IPS DF 4.7 (cell line): Measurements from ENCODE around the gene ZPLD1.

Source experiments
- DNase-seq: peaks from one replicate; pipeline ENCODE4 v3.0.0-alpha.2; 2013; ENCODE audit warnings: low spot score; ENCODE audit errors: extremely low read depth

Gene ZPLD1

DNA sequence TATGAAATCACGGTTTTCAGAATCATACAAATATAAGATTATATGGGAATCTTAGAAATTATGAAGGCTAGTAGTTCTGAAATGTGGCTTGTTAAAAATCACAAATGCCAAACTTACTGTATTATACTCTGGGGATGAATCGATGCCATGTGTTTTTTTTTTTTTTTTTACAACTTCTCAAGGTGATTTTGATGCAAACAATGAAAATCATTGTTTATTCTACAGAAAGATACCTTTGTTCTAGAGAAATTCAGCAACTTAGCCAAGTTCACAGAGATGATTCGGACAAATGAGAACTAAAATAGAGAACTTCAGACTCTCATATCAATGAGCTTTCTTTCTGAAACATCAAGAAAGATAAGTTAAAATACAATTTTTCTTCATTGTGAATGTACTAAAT is 92.0 kb downstream of the ZPLD1 start:
- no peak for DNase-seq

DNA sequence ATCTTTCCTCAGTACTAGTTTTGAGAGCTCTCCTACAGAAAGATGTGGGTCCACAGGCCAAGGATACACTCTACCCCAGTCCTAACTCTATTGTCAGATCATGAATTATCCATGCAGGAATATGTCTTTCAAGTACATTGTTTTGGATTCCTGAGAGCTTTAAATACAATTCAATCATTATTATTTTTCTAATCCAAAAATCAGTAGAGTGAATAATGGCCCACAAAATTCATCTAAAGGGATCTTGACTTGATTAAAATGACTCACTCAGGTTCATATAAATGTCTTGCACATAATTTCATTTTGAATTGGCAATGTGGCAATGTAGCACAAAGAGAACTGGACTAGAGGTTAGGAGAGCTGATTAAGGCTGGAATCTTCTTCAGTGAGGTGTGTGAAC is 93.9 kb downstream of the ZPLD1 start:
- DNase-seq = no peak
